GM10266 (cell line): ENCODE results near the gene WASF2.

Experiments used
- DNase-seq: peaks from one replicate; pipeline ENCODE4 v3.0.0; 2012; ENCODE audit errors: extremely low spot score
- CTCF ChIP-seq: IDR thresholded peaks from 2 replicates; pipeline ENCODE4 v1.5.1; 2012; ENCODE audit warnings: mild to moderate bottlenecking, low read depth; ENCODE audit not compliant: control insufficient read depth, insufficient read depth; ENCODE audit errors: missing control alignments

Gene WASF2

GRCh38 chr1:27397749-27398148, 92.2 kb downstream of the WASF2 start:
- no peak for DNase-seq

GRCh38 chr1:27397110-27397509, 92.9 kb downstream of the WASF2 start:
- no peak for TF ChIP-seq CTCF

More at GRCh38 chr1:27397749-27398148, 92.2 kb downstream of the WASF2 start:
- no peak for TF ChIP-seq CTCF

GRCh38 chr1:27395441-27396195, 94.3 kb downstream of the WASF2 start:
- peak; percentile 86 for DNase-seq
- TF ChIP-seq CTCF: peak; percentile 94

More at GRCh38 chr1:27397110-27397509, 92.9 kb downstream of the WASF2 start:
- DNase-seq: no peak

- DNase-seq: no peak
- no peak for TF ChIP-seq CTCF
These were observed 95.0 kb downstream of the WASF2 start for GRCh38 chr1:27394925-27395324.

- no peak for DNase-seq
- no peak for TF ChIP-seq CTCF
These were observed 95.7 kb downstream of the WASF2 start for GRCh38 chr1:27394282-27394658.

GRCh38 chr1:27393641-27394281, 96.2 kb downstream of the WASF2 start:
- DNase-seq: no peak
- no peak for TF ChIP-seq CTCF
